Parathyroid adenoma (tissue), 2 donors: ENCODE data around the gene PHF3.

Experiments used
- H2AFZ ChIP-seq: fragments of 300-600 bp; sonication (generic); one replicate; pipeline ENCODE4 v1.7.0; 2017; ENCODE audit warnings: antibody characterized with exemption, mild to moderate bottlenecking
- H3K27ac ChIP-seq: fragments of 300-600 bp; sonication (generic); one replicate; pipeline ENCODE4 v1.7.0; 2017
- H3K27me3 ChIP-seq: fragments of 300-600 bp; sonication (generic); one replicate; pipeline ENCODE4 v1.7.0; 2017; ENCODE audit warnings: low read length; ENCODE audit not compliant: control insufficient read depth, insufficient read depth
- H3K36me3 ChIP-seq: fragments of 300-600 bp; sonication (generic); one replicate; pipeline ENCODE4 v1.7.0; 2017; ENCODE audit warnings: low read length; ENCODE audit not compliant: control insufficient read depth, insufficient read depth
- H3K4me1 ChIP-seq: fragments of 300-600 bp; sonication (generic); one replicate; pipeline ENCODE4 v1.7.0; 2017; ENCODE audit warnings: control low read depth
- H3K4me2 ChIP-seq: fragments of 300-600 bp; sonication (generic); one replicate; pipeline ENCODE4 v1.7.0; 2017; ENCODE audit warnings: low read length
- H3K4me3 ChIP-seq: fragments of 300-600 bp; sonication (generic); one replicate; pipeline ENCODE4 v1.7.0; 2017; ENCODE audit warnings: low read depth, low read length
- H3K79me2 ChIP-seq: fragments of 300-600 bp; sonication (generic); one replicate; pipeline ENCODE4 v1.7.0; 2017; ENCODE audit warnings: control low read depth
- H3K9ac ChIP-seq: fragments of 300-600 bp; sonication (generic); one replicate; pipeline ENCODE4 v1.7.0; 2017; ENCODE audit warnings: mild to moderate bottlenecking
- H3K9me3 ChIP-seq: fragments of 300-600 bp; sonication (generic); one replicate; pipeline ENCODE4 v1.7.0; 2017; ENCODE audit warnings: low read length; ENCODE audit not compliant: control insufficient read depth
- TF ChIP-seq, protein P1 (sequence below): fragments of 300-600 bp; sonication (generic); IDR thresholded peaks from one replicate; pipeline ENCODE4 v1.7.0; 2017; ENCODE audit warnings: antibody characterized with exemption, mild to moderate bottlenecking
- donor health status: primary hyperparathyroidism.

Gene PHF3

DNA sequence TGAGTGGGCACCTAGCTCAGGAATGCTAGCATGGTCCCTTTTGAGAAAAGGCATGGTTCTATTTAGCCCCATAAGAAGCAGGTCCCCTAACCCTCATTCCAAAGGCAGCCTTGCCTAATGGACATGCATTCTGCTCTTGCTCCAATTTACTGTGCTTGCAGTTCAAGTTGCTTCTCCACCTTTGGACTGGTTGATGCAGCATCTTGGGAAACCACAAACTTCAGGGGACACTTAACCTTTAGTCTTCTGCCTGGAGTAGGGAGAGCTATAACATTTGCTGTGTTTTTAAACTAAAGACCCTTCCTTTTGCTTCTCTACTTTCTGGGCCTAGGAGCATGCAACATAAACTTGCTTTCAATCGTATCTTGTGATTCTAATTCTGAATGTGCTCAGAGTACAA is 5.1 kb upstream of the PHF3 start:
- Histone ChIP-seq H3K9me3 (no peaks in the 10 kb centered on the region), H3K36me3 (no peaks in the 10 kb centered on the region), H2AFZ (peak overlapping the region; percentile 36), H3K4me2 (no peak overlapping the region), H3K27ac (no peak overlapping the region), H3K79me2 (no peaks in the 10 kb centered on the region), H3K27me3 (no peaks in the 10 kb centered on the region), H3K9ac (no peak overlapping the region), H3K4me3 (no peak overlapping the region), H3K4me1 (peaks cover 3% of the 10 kb centered on the region)
- TF ChIP-seq, protein P1, sequence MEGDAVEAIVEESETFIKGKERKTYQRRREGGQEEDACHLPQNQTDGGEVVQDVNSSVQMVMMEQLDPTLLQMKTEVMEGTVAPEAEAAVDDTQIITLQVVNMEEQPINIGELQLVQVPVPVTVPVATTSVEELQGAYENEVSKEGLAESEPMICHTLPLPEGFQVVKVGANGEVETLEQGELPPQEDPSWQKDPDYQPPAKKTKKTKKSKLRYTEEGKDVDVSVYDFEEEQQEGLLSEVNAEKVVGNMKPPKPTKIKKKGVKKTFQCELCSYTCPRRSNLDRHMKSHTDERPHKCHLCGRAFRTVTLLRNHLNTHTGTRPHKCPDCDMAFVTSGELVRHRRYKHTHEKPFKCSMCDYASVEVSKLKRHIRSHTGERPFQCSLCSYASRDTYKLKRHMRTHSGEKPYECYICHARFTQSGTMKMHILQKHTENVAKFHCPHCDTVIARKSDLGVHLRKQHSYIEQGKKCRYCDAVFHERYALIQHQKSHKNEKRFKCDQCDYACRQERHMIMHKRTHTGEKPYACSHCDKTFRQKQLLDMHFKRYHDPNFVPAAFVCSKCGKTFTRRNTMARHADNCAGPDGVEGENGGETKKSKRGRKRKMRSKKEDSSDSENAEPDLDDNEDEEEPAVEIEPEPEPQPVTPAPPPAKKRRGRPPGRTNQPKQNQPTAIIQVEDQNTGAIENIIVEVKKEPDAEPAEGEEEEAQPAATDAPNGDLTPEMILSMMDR: no peak

GRCh38 chr6:63634630-63635029 is 972 bp upstream of the PHF3 start:
- H3K9me3 ChIP-seq: no peaks in the 10 kb centered on the region
- peak overlapping the region; percentile 97 for H2AFZ ChIP-seq
- peaks cover 19% of the 10 kb centered on the region for H3K79me2 ChIP-seq
- TF ChIP-seq, protein P1: no peak
- no peaks in the 10 kb centered on the region for H3K36me3 ChIP-seq
- no peaks in the 10 kb centered on the region for H3K27me3 ChIP-seq
- peaks cover 6% of the 10 kb centered on the region for H3K4me1 ChIP-seq
- no peak overlapping the region for H3K27ac ChIP-seq
- H3K9ac ChIP-seq: no peak overlapping the region
- no peak overlapping the region for H3K4me2 ChIP-seq
- no peak overlapping the region for H3K4me3 ChIP-seq

- Histone ChIP-seq H3K9me3 (no peaks in the 10 kb centered on the region), H3K4me2 (peak overlapping the region; percentile 79), H3K27me3 (no peaks in the 10 kb centered on the region), H3K79me2 (peaks cover 24% of the 10 kb centered on the region), H3K36me3 (no peaks in the 10 kb centered on the region), H3K4me3 (peak overlapping the region; percentile 81), H3K27ac (peak overlapping the region; percentile 93), H3K4me1 (peaks cover 11% of the 10 kb centered on the region), H2AFZ (peak overlapping the region; percentile 97), H3K9ac (peak overlapping the region; percentile 23)
- TF ChIP-seq, protein P1: no peak
Measured at GRCh38 chr6:63635215-63635587, 401 bp upstream of the PHF3 start.

DNA sequence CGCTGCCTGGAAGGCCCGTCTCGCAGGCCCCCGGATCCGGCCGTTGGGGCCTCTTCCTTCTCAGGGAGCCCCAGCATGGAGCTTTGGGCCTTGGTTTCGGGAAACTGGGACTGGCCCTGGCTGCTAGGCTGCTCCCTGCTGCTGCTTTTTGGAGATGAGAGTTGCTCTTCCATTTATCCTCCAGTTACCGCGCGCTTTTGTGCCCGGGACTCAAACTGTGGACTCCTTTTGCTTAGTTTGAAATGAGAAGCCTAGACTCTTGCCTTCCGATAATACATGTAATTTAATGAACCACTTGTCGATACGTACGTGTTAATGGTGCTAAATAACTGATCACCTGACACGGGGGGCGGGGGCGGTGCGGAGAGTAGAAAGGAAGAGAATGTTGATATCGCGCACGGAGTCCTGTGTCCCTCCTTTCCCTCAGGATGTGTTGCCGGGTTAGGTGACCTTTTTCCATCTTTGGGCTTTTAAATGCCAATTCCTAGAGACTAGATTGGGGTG is 968 bp downstream of the PHF3 start:
- TF ChIP-seq, protein P1: no peak
- Histone ChIP-seq H3K4me1 (peaks cover 14% of the 10 kb centered on the region), H3K9ac (peak overlapping the region; percentile 88), H3K79me2 (peaks cover 37% of the 10 kb centered on the region), H2AFZ (peak overlapping the region; percentile 97), H3K4me2 (peak overlapping the region; percentile 75), H3K36me3 (no peaks in the 10 kb centered on the region), H3K4me3 (peak overlapping the region; percentile 81), H3K9me3 (no peaks in the 10 kb centered on the region), H3K27me3 (no peaks in the 10 kb centered on the region), H3K27ac (peak overlapping the region; percentile 93)

GRCh38 chr6:63637865-63638445 is 2.4 kb downstream of the PHF3 start:
- peaks cover 39% of the 10 kb centered on the region for H3K79me2 ChIP-seq
- H3K4me2 ChIP-seq: no peak overlapping the region
- no peak overlapping the region for H3K27ac ChIP-seq
- TF ChIP-seq, protein P1: no peak
- no peak overlapping the region for H3K9ac ChIP-seq
- no peaks in the 10 kb centered on the region for H3K27me3 ChIP-seq
- H3K4me3 ChIP-seq: no peak overlapping the region
- H2AFZ ChIP-seq: no peak overlapping the region
- H3K36me3 ChIP-seq: no peaks in the 10 kb centered on the region
- H3K9me3 ChIP-seq: no peaks in the 10 kb centered on the region
- H3K4me1 ChIP-seq: peaks cover 14% of the 10 kb centered on the region
